ENCODE data around the gene RNASEH2B.

RNASEH2B gene

GRCh38 chr13:51000061-51000460 lies 90.5 kb downstream of the RNASEH2B start:
- no peak for DNase-seq

DNA sequence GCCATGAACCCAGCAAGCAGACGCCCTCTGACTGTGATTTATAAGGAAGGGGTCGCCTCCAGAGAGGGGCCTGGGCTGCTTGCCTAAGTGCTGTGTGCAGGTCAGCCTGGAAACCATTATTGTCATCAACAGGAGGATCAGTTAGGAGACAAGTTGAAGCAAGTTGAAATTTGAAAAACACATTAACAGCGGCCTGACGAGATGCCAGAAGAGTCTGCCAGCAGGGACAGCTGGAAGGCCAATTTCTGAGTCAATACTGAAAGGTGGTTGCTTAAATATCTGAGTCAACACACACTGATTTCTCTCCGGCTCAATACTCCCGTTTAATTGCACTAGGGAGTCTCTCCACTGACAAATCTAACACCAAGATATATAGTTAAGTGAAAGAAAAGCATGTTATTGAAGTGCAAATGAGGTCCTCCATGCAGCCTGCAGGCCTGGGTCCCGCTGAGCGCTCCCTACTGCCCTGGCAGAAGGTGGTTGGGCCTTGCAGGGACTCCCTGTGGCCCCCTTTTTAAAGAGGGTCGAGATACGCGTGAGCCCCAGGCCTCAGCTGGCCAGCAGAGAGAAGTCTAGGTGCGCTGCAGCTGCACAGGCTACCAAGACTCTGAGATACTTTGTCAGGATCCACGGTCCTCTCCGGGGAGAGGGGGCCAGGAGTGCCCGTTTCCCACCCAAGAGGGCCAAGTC lies 91.1 kb downstream of the RNASEH2B start:
- DNase-seq = peak; percentile 79

- DNase-seq = no peak
Measured at GRCh38 chr13:51001335-51001734, 91.7 kb downstream of the RNASEH2B start.

- no peak for DNase-seq
Measured at GRCh38 chr13:51002736-51003135, 93.1 kb downstream of the RNASEH2B start.

DNA sequence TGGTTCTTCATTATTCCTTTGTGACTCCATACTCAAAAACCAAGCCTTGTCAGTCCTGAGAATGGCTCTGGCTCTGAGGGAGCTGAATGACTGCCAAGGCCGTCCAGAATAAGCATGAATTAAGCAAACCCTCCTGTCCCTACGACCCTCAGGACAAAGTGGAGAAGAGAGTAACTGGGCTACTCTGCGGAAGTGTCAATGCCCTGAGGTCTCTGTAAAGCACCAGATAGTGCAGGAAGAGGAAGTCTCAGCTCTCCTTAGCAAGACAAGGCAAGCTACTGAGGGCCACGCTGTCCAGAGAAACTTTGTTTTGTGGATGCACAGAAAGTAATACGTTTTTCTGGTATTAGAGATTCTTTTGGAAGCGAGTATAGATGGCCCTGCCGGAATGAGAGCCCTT lies 94.1 kb downstream of the RNASEH2B start:
- no peak for DNase-seq

- no peak for DNase-seq
Measured at GRCh38 chr13:51004111-51004865, 94.7 kb downstream of the RNASEH2B start.

DNA sequence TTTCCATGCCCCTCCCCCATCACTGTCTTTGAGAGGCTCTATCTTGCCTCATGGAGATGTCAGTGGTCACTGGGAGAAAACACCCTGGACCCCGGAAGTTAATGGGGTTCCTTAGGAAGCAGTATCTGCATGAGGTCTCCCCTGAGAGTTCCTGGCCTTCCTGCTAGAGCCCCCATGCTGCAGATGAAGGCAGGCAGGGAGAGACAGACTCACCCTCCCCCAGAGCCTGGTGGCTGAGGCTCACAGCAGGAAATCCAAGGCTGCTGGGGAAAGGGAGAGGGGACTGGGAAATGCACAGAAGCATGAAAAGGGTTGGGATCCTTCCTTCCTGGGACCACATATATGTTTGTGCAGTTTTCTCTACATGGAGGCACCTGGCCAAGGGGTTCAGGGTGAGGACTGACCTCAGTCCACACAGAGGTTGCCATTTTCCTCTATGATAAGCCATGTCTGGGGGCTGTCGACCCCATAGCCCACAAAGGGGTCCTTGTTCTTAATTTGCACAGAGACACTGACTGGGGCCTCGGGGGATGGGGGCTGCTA lies 95.4 kb downstream of the RNASEH2B start:
- DNase-seq = no peak

- DNase-seq = no peak
Measured at GRCh38 chr13:51005566-51005965, 96.0 kb downstream of the RNASEH2B start.
